ENCODE results near the gene ABCA3.
A peak's percentile ranks its signal among the peaks of the same experiment; 100 is the strongest.

The ABCA3 gene

GRCh38 chr16:2343211-2343610 is 2.7 kb upstream of the ABCA3 start:
- no peak for DNase-seq

GRCh38 chr16:2341456-2342447 is 1.2 kb upstream of the ABCA3 start:
- DNase-seq: no peak

- peak; percentile 68 for DNase-seq
Observed at GRCh38 chr16:2339521-2340484, 725 bp downstream of the ABCA3 start.

- DNase-seq: no peak
Observed at GRCh38 chr16:2337431-2338296, 2.9 kb downstream of the ABCA3 start.

GRCh38 chr16:2335286-2335895 is 5.1 kb downstream of the ABCA3 start:
- DNase-seq: no peak

- no peak for DNase-seq
Observed at GRCh38 chr16:2333772-2334379, 6.7 kb downstream of the ABCA3 start.

- DNase-seq: no peak
Observed at GRCh38 chr16:2333231-2333630, 7.3 kb downstream of the ABCA3 start.

- DNase-seq: no peak
Observed at GRCh38 chr16:2331931-2332267, 8.6 kb downstream of the ABCA3 start.

- no peak for DNase-seq
Observed at GRCh38 chr16:2331199-2331930, 9.2 kb downstream of the ABCA3 start.

- no peak for DNase-seq
Observed at GRCh38 chr16:2329532-2329931, 11.0 kb downstream of the ABCA3 start.

- DNase-seq: no peak
Observed at GRCh38 chr16:2328428-2328827, 12.1 kb downstream of the ABCA3 start.

GRCh38 chr16:2326191-2326590 is 14.3 kb downstream of the ABCA3 start:
- DNase-seq: no peak

GRCh38 chr16:2325791-2326190 is 14.7 kb downstream of the ABCA3 start:
- DNase-seq: no peak

- DNase-seq: no peak
Observed at GRCh38 chr16:2325181-2325580, 15.3 kb downstream of the ABCA3 start.

- no peak for DNase-seq
Observed at GRCh38 chr16:2324296-2324859, 16.1 kb downstream of the ABCA3 start.

GRCh38 chr16:2323701-2324100 is 16.8 kb downstream of the ABCA3 start:
- no peak for DNase-seq

GRCh38 chr16:2319606-2320005 is 20.9 kb downstream of the ABCA3 start:
- DNase-seq: no peak

- DNase-seq: no peak
Observed at GRCh38 chr16:2317231-2318020, 23.1 kb downstream of the ABCA3 start.

- no peak for DNase-seq
Observed at GRCh38 chr16:2308089-2308962, 32.2 kb downstream of the ABCA3 start.
